ENCODE measurements around the gene HPN.

The HPN gene

GRCh38 chr19:34999498-35000337 lies 41.8 kb upstream of the HPN start, which contains the start of gene GRAMD1A (continued):
- no peak for TF ChIP-seq ZNF404 (tag by site-specific recombination; IDR thresholded peaks at IDR 0.05)
- no peak for TF ChIP-seq ZNF133 (tag by site-specific recombination; IDR thresholded peaks at IDR 0.05)
- no peak for TF ChIP-seq ZBTB1 (tag by site-specific recombination; IDR thresholded peaks at IDR 0.05)
- no peak; the same call in none of the 2 replicates for TF ChIP-seq GFI1B (tag by site-specific recombination; IDR thresholded peaks at IDR 0.05)
- no peak for TF ChIP-seq ZNF621 (tag by site-specific recombination; IDR thresholded peaks at IDR 0.05)
- no peak for TF ChIP-seq ZNF169 (tag by site-specific recombination; IDR thresholded peaks at IDR 0.05)
- peak; percentile 44; the same call in 1 of the 2 replicates for TF ChIP-seq MZF1 (tag by site-specific recombination; IDR thresholded peaks at IDR 0.05; ENCODE audit: borderline replicate concordance)
- TF ChIP-seq ZNF121 (tag by site-specific recombination; IDR thresholded peaks at IDR 0.05) = peak; percentile 9; the same call in 1 of the 2 replicates
- no peak for TF ChIP-seq ZNF521 (tag by site-specific recombination; IDR thresholded peaks at IDR 0.05)
- no peak for TF ChIP-seq ZNF292 (tag by site-specific recombination; IDR thresholded peaks at IDR 0.05; ENCODE audit: borderline replicate concordance, low read depth)
- TF ChIP-seq ZNF585B (tag by site-specific recombination; IDR thresholded peaks at IDR 0.05) = no peak
- TF ChIP-seq, protein P1, sequence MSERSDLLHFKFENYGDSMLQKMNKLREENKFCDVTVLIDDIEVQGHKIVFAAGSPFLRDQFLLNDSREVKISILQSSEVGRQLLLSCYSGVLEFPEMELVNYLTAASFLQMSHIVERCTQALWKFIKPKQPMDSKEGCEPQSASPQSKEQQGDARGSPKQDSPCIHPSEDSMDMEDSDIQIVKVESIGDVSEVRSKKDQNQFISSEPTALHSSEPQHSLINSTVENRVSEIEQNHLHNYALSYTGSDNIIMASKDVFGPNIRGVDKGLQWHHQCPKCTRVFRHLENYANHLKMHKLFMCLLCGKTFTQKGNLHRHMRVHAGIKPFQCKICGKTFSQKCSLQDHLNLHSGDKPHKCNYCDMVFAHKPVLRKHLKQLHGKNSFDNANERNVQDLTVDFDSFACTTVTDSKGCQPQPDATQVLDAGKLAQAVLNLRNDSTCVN (tag by site-specific recombination; optimal IDR thresholded peaks at IDR 0.05) = peak; percentile 37
- peak; percentile 78 for TF ChIP-seq SP2 (tag by site-specific recombination; IDR thresholded peaks at IDR 0.05)
- TF ChIP-seq ZNF366 (tag by site-specific recombination; conservative IDR thresholded peaks at IDR 0.05) = peak; percentile 99
- no peak for TF ChIP-seq AEBP2 (tag by site-specific recombination; IDR thresholded peaks at IDR 0.05; ENCODE audit: borderline replicate concordance)
- TF ChIP-seq OVOL3 (tag by site-specific recombination; IDR thresholded peaks at IDR 0.05) = peak; percentile 60; the same call in 1 of the 2 replicates
- no peak for TF ChIP-seq ZNF596 (tag by site-specific recombination; IDR thresholded peaks at IDR 0.05)
- TF ChIP-seq ZNF624 (tag by site-specific recombination; IDR thresholded peaks at IDR 0.05) = no peak; the same call in 1 of the 2 replicates
- no peak for TF ChIP-seq ZNF510 (tag by site-specific recombination; IDR thresholded peaks at IDR 0.05; ENCODE audit: insufficient replicate concordance)
- TF ChIP-seq ZBTB8A (tag by site-specific recombination; IDR thresholded peaks at IDR 0.05) = peak; percentile 61
- peak; percentile 88; the same call in 1 of the 2 replicates for TF ChIP-seq ZNF394 (tag by site-specific recombination; IDR thresholded peaks at IDR 0.05; ENCODE audit: borderline replicate concordance)
- no peak for TF ChIP-seq ZNF660 (tag by site-specific recombination; IDR thresholded peaks at IDR 0.05)
- peak; percentile 91 for TF ChIP-seq ZNF76 (tag by site-specific recombination; IDR thresholded peaks at IDR 0.05; ENCODE audit: borderline replicate concordance, low read depth)
- TF ChIP-seq ZNF391 (tag by site-specific recombination; IDR thresholded peaks at IDR 0.05; ENCODE audit: borderline replicate concordance, low read depth) = peak; percentile 85; the same call in 1 of the 2 replicates
- TF ChIP-seq ZNF416 (tag by site-specific recombination; IDR thresholded peaks at IDR 0.05) = no peak
- TF ChIP-seq ZNF221 (tag by site-specific recombination; IDR thresholded peaks at IDR 0.05; ENCODE audit: borderline replicate concordance) = no peak
- TF ChIP-seq, protein P2, sequence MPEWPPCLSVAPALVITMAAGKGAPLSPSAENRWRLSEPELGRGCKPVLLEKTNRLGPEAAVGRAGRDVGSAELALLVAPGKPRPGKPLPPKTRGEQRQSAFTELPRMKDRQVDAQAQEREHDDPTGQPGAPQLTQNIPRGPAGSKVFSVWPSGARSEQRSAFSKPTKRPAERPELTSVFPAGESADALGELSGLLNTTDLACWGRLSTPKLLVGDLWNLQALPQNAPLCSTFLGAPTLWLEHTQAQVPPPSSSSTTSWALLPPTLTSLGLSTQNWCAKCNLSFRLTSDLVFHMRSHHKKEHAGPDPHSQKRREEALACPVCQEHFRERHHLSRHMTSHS (tag by site-specific recombination; IDR thresholded peaks at IDR 0.05) = 0 out of 2 replicates have a peak, but pooled peaks have one; percentile 12
- TF ChIP-seq ZFHX2 (tag by site-specific recombination; conservative IDR thresholded peaks at IDR 0.05) = peak; percentile 80
- TF ChIP-seq INSM2 (tag by site-specific recombination; IDR thresholded peaks at IDR 0.05) = peak; percentile 43
- TF ChIP-seq ZNF18 (tag by site-specific recombination; IDR thresholded peaks at IDR 0.05) = peak; percentile 34; the same call in 1 of the 2 replicates
